ENCODE data around the gene DNM3. TPM values are rescaled to one million over a fixed set of nuclear protein-coding genes. Genes with fewer than 3 reads are reported as not detected.
A peak's percentile ranks its signal among the peaks of the same experiment; 100 is the strongest.

DNM3 gene
- total and polyA plus RNA-seq, 9 of the 15 experiments (the other 6 are each of a cell fraction or from before 2014, with no cell fraction given): 0.08 to 0.36 (median 0.22) TPM; not detected in 1

DNA sequence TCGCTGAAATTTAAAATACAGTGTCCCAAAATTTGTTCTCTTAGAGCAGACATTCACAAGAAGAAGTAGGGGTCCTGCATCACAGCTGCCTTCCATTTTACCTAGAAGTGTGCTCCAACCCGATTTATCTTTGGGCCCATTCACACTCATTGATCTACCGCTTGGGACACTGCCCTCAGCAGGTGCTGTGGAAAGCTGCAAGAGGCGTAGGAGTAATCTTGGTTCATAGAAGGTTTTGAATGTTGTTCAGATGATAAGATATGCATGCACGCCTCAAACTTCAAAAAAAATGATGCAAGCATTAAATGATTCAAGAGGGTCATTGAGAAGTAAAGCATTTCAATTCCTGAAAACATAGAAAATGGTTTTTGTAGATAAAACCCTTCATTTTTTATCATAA lies 560.6 kb downstream of the DNM3 start (continued):
- TF ChIP-seq, protein P1, sequence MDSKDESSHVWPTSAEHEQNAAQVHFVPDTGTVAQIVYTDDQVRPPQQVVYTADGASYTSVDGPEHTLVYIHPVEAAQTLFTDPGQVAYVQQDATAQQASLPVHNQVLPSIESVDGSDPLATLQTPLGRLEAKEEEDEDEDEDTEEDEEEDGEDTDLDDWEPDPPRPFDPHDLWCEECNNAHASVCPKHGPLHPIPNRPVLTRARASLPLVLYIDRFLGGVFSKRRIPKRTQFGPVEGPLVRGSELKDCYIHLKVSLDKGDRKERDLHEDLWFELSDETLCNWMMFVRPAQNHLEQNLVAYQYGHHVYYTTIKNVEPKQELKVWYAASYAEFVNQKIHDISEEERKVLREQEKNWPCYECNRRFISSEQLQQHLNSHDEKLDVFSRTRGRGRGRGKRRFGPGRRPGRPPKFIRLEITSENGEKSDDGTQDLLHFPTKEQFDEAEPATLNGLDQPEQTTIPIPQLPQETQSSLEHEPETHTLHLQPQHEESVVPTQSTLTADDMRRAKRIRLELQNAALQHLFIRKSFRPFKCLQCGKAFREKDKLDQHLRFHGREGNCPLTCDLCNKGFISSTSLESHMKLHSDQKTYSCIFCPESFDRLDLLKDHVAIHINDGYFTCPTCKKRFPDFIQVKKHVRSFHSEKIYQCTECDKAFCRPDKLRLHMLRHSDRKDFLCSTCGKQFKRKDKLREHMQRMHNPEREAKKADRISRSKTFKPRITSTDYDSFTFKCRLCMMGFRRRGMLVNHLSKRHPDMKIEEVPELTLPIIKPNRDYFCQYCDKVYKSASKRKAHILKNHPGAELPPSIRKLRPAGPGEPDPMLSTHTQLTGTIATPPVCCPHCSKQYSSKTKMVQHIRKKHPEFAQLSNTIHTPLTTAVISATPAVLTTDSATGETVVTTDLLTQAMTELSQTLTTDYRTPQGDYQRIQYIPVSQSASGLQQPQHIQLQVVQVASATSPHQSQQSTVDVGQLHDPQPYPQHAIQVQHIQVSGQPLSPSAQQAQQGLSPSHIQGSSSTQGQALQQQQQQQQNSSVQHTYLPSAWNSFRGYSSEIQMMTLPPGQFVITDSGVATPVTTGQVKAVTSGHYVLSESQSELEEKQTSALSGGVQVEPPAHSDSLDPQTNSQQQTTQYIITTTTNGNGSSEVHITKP (IDR thresholded peaks at IDR 0.05; ENCODE audit: partially characterized antibody): no peak
- TF ChIP-seq, protein P2, sequence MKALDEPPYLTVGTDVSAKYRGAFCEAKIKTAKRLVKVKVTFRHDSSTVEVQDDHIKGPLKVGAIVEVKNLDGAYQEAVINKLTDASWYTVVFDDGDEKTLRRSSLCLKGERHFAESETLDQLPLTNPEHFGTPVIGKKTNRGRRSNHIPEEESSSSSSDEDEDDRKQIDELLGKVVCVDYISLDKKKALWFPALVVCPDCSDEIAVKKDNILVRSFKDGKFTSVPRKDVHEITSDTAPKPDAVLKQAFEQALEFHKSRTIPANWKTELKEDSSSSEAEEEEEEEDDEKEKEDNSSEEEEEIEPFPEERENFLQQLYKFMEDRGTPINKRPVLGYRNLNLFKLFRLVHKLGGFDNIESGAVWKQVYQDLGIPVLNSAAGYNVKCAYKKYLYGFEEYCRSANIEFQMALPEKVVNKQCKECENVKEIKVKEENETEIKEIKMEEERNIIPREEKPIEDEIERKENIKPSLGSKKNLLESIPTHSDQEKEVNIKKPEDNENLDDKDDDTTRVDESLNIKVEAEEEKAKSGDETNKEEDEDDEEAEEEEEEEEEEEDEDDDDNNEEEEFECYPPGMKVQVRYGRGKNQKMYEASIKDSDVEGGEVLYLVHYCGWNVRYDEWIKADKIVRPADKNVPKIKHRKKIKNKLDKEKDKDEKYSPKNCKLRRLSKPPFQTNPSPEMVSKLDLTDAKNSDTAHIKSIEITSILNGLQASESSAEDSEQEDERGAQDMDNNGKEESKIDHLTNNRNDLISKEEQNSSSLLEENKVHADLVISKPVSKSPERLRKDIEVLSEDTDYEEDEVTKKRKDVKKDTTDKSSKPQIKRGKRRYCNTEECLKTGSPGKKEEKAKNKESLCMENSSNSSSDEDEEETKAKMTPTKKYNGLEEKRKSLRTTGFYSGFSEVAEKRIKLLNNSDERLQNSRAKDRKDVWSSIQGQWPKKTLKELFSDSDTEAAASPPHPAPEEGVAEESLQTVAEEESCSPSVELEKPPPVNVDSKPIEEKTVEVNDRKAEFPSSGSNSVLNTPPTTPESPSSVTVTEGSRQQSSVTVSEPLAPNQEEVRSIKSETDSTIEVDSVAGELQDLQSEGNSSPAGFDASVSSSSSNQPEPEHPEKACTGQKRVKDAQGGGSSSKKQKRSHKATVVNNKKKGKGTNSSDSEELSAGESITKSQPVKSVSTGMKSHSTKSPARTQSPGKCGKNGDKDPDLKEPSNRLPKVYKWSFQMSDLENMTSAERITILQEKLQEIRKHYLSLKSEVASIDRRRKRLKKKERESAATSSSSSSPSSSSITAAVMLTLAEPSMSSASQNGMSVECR (CRISPR knock-in tag; IDR thresholded peaks at IDR 0.05): no peak
- TF ChIP-seq, protein P3, sequence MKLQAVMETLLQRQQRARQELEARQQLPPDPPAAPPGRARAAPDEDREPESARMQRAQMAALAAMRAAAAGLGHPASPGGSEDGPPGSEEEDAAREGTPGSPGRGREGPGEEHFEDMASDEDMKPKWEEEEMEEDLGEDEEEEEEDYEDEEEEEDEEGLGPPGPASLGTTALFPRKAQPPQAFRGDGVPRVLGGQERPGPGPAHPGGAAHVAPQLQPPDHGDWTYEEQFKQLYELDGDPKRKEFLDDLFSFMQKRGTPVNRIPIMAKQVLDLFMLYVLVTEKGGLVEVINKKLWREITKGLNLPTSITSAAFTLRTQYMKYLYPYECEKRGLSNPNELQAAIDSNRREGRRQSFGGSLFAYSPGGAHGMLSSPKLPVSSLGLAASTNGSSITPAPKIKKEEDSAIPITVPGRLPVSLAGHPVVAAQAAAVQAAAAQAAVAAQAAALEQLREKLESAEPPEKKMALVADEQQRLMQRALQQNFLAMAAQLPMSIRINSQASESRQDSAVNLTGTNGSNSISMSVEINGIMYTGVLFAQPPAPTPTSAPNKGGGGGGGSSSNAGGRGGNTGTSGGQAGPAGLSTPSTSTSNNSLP (IDR thresholded peaks at IDR 0.05; ENCODE audit: borderline replicate concordance, low read depth, low read length): 0 out of 2 replicates have a peak, but pooled peaks have one; percentile 14
- no peak for TF ChIP-seq ZBTB7A (IDR thresholded peaks at IDR 0.05; ENCODE audit: borderline replicate concordance, control insufficient read depth, low read depth, low read length)
- peak; percentile 28; the same call in 1 of the 2 replicates for TF ChIP-seq MYC (IDR thresholded peaks at IDR 0.05; ENCODE audit: low read depth, low read length)
- TF ChIP-seq MYC (CRISPR knock-in tag; IDR thresholded peaks at IDR 0.05; ENCODE audit: borderline replicate concordance, low read depth): no peak
- peak; percentile 67 for TF ChIP-seq CBFA2T3 (IDR thresholded peaks at IDR 0.05)
- TF ChIP-seq TCF7 (IDR thresholded peaks at IDR 0.05; ENCODE audit: borderline replicate concordance): 0 out of 2 replicates have a peak, but pooled peaks have one; percentile 60
- TF ChIP-seq MAFG (tag; conservative IDR thresholded peaks at IDR 0.05): no peak
- peak; percentile 45; the same call in 1 of the 2 replicates for TF ChIP-seq SMARCA4 (IDR thresholded peaks at IDR 0.05)
- TF ChIP-seq, protein P4, sequence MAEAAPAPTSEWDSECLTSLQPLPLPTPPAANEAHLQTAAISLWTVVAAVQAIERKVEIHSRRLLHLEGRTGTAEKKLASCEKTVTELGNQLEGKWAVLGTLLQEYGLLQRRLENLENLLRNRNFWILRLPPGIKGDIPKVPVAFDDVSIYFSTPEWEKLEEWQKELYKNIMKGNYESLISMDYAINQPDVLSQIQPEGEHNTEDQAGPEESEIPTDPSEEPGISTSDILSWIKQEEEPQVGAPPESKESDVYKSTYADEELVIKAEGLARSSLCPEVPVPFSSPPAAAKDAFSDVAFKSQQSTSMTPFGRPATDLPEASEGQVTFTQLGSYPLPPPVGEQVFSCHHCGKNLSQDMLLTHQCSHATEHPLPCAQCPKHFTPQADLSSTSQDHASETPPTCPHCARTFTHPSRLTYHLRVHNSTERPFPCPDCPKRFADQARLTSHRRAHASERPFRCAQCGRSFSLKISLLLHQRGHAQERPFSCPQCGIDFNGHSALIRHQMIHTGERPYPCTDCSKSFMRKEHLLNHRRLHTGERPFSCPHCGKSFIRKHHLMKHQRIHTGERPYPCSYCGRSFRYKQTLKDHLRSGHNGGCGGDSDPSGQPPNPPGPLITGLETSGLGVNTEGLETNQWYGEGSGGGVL (CRISPR knock-in tag; IDR thresholded peaks at IDR 0.05): no peak
- no peak for TF ChIP-seq HNRNPK (IDR thresholded peaks at IDR 0.05; ENCODE audit: low read depth, low read length, poor library complexity, severe bottlenecking)
- TF ChIP-seq ZNF766 (CRISPR knock-in tag; conservative IDR thresholded peaks at IDR 0.05): no peak
- no peak for TF ChIP-seq ZNF143 (CRISPR knock-in tag; IDR thresholded peaks at IDR 0.05)
